NCI-H69 (cell line): ENCODE data around the gene TRIM66.
A peak's percentile ranks its signal among the peaks of the same experiment; 100 is the strongest.

Source experiments
- DNase-seq: peaks from one replicate; lab custom pipeline; 2025; lab: John Stamatoyannopoulos, UW

Gene TRIM66

GRCh38 chr11:8713760-8714454 lies 31.4 kb upstream of the TRIM66 start:
- DNase-seq: no peak

GRCh38 chr11:8712506-8712905 lies 30.0 kb upstream of the TRIM66 start:
- DNase-seq: no peak

GRCh38 chr11:8711895-8712442 lies 29.5 kb upstream of the TRIM66 start:
- DNase-seq: no peak

- no peak for DNase-seq
These were observed 27.3 kb upstream of the TRIM66 start for GRCh38 chr11:8709777-8710176.

GRCh38 chr11:8709002-8709672 lies 26.7 kb upstream of the TRIM66 start:
- no peak for DNase-seq

GRCh38 chr11:8707541-8708191 lies 25.2 kb upstream of the TRIM66 start:
- DNase-seq: no peak

GRCh38 chr11:8706673-8707432 lies 24.4 kb upstream of the TRIM66 start:
- no peak for DNase-seq

- no peak for DNase-seq
These were observed 22.7 kb upstream of the TRIM66 start for GRCh38 chr11:8705146-8705545.

- DNase-seq: no peak
These were observed 21.7 kb upstream of the TRIM66 start for GRCh38 chr11:8704136-8704535.

GRCh38 chr11:8702598-8702915 lies 20.1 kb upstream of the TRIM66 start:
- DNase-seq: no peak

- no peak for DNase-seq
These were observed 19.6 kb upstream of the TRIM66 start for GRCh38 chr11:8701891-8702597.

GRCh38 chr11:8699903-8700302 lies 17.4 kb upstream of the TRIM66 start:
- DNase-seq: no peak

- no peak for DNase-seq
These were observed 16.5 kb upstream of the TRIM66 start for GRCh38 chr11:8698917-8699441.

GRCh38 chr11:8698379-8698851 lies 15.9 kb upstream of the TRIM66 start:
- DNase-seq: no peak

GRCh38 chr11:8697054-8697453 lies 14.6 kb upstream of the TRIM66 start:
- no peak for DNase-seq

- peak; percentile 72 for DNase-seq
These were observed 11.7 kb upstream of the TRIM66 start for GRCh38 chr11:8694137-8694536.

GRCh38 chr11:8693555-8693954 lies 11.1 kb upstream of the TRIM66 start:
- no peak for DNase-seq

- no peak for DNase-seq
These were observed 10.6 kb upstream of the TRIM66 start for GRCh38 chr11:8693010-8693551.

- no peak for DNase-seq
These were observed 10.0 kb upstream of the TRIM66 start for GRCh38 chr11:8692417-8692816.

GRCh38 chr11:8691601-8692000 lies 9.1 kb upstream of the TRIM66 start:
- no peak for DNase-seq
